ENCODE measurements around the gene PCK2. TPM values are rescaled to one million over a fixed set of nuclear protein-coding genes. Genes with fewer than 3 reads are reported as not detected.

The PCK2 gene
- total and polyA plus RNA-seq, 4 experiments from 2014 or later, result 11.0 to 21.4 (median 16.9) TPM

GRCh38 chr14:24082411-24083080, 11.6 kb upstream of the PCK2 start:
- H3K27me3 Mint-ChIP-seq, result no peaks in the 10 kb centered on the region
- H3K4me1 Mint-ChIP-seq, result peaks cover 10 to 27% (median 16%) of the 10 kb centered on the region in 4 donors
- intact Hi-C loops (cut with micrococcal nuclease), result loop anchor here (10.0 kb wide), 1 partner anchor 98 kb away; the partner anchor contains the start of gene DHRS4L2
- Histone ChIP-seq H3K9me3 (ENCODE audit: control insufficient read depth in 1 of 2, low read length in 2 of 2) (no peaks in the 10 kb centered on the region), H3K27ac (ENCODE audit: low read depth, low read length) (no peak overlapping the region), H3K4me3 (ENCODE audit: low read length in 2 of 2) (no peak overlapping the region), H3K27me3 (ENCODE audit: insufficient read depth, low read length) (no peaks in the 10 kb centered on the region), H3K4me1 (ENCODE audit: insufficient read depth, low read length) (peaks cover 14% of the 10 kb centered on the region), H3K36me3 (ENCODE audit: insufficient read depth, low read length) (no peaks in the 10 kb centered on the region)
- ChIA-PET CTCF (ENCODE audit: partially characterized antibody) (interaction anchor here (1.6 to 12.1 kb wide), 5 partner anchors 11 to 160 kb away, joined by 4 to 168 read pairs (median 85); partner anchors contain the start of genes IRF9, PCK2 and TINF2), POLR2A (ENCODE audit: partially characterized antibody) (interaction anchor here (0.7 to 6.1 kb wide), 12 partner anchors 8 to 131 kb away, joined by 3 to 81 read pairs (median 15); partner anchors contain the start of genes CHMP4A, DCAF11, EMC9 and IRF9)
- peaks cover 0 to 4% (median 0%) of the 10 kb centered on the region in 8 donors for H3K9me3 Mint-ChIP-seq
- peak overlapping the region; percentile 80 to 87 (median 86) for H3K4me3 Mint-ChIP-seq
- DNase-seq, result no peak
- H3K36me3 Mint-ChIP-seq, result no peaks in the 10 kb centered on the region
- peak overlapping the region in 6 of 7 donors; percentile 49 to 88 (median 66) for H3K27ac Mint-ChIP-seq

- H3K27ac ChIP-seq (ENCODE audit: low read depth, low read length), result no peak overlapping the region
- H3K9me3 Mint-ChIP-seq, result peaks cover 0 to 4% (median 0%) of the 10 kb centered on the region in 8 donors
- no peaks in the 10 kb centered on the region for H3K27me3 ChIP-seq (ENCODE audit: insufficient read depth, low read length)
- H3K9me3 ChIP-seq (ENCODE audit: control insufficient read depth in 1 of 2, low read length in 2 of 2), result no peaks in the 10 kb centered on the region
- no peaks in the 10 kb centered on the region for H3K27me3 Mint-ChIP-seq
- POLR2A ChIA-PET (ENCODE audit: partially characterized antibody), result interaction anchor here (0.9 to 6.1 kb wide), 3 partner anchors 11 to 57 kb away, joined by 3 to 81 read pairs (median 16); partner anchors contain the start of genes DCAF11, EMC9 and PCK2
- H3K4me3 Mint-ChIP-seq, result peak overlapping the region in 1 of 8 donors; percentile 18
- CTCF ChIA-PET (ENCODE audit: partially characterized antibody), result interaction anchor here (8.2 to 12.1 kb wide), 3 partner anchors 10 to 26 kb away, joined by 85 to 168 read pairs (median 95); partner anchors contain the start of gene PCK2
- peaks cover 14% of the 10 kb centered on the region for H3K4me1 ChIP-seq (ENCODE audit: insufficient read depth, low read length)
- peak overlapping the region in 4 of 7 donors; percentile 2 to 75 (median 31) for H3K27ac Mint-ChIP-seq
- no peaks in the 10 kb centered on the region for H3K36me3 ChIP-seq (ENCODE audit: insufficient read depth, low read length)
- H3K4me3 ChIP-seq (ENCODE audit: low read length in 2 of 2), result no peak overlapping the region
- no peak for DNase-seq
- H3K36me3 Mint-ChIP-seq, result no peaks in the 10 kb centered on the region
- peaks cover 10 to 27% (median 16%) of the 10 kb centered on the region in 4 donors for H3K4me1 Mint-ChIP-seq
- intact Hi-C loops (cut with micrococcal nuclease), result loop anchor here (10.0 kb wide), 1 partner anchor 99 kb away; the partner anchor contains the start of gene DHRS4L2
Observed at GRCh38 chr14:24083462-24083861, 10.6 kb upstream of the PCK2 start.

DNA sequence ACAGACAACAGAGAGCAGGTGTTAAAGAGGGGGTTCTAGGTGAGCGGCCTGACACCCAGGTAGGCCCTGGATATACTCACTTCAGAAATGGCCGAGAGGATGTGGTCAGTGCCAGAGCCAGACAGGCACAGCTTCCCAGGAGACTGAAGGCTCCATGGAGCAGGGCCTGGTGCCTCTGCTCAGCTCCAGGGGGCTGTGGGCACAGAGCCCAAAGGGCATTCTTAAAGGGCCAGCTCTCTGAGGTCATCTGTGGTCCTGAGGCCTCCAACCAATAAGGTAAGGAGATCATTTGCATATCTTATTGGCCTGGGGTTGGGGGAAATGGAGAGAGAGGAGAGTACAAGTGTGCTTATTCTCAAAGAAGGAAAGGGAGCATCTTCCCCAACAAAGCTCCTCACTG, 9.7 kb upstream of the PCK2 start:
- Mint-ChIP-seq H3K27me3 (no peaks in the 10 kb centered on the region), H3K27ac (no peak overlapping the region), H3K36me3 (no peaks in the 10 kb centered on the region), H3K4me3 (no peak overlapping the region), H3K4me1 (peaks cover 10 to 22% (median 14%) of the 10 kb centered on the region in 4 donors), H3K9me3 (peaks cover 0 to 4% (median 0%) of the 10 kb centered on the region in 8 donors)
- ChIA-PET POLR2A (ENCODE audit: partially characterized antibody) (interaction anchor here (0.9 to 6.1 kb wide), 2 partner anchors 10 to 32 kb away, joined by 3 to 81 read pairs; partner anchors contain the start of genes CARMIL3 and PCK2), CTCF (ENCODE audit: partially characterized antibody) (interaction anchor here (8.2 to 9.5 kb wide), 2 partner anchors 25 to 26 kb away, joined by 85 to 95 read pairs; no protein-coding TSS in a partner anchor)
- Histone ChIP-seq H3K9me3 (ENCODE audit: control insufficient read depth in 1 of 2, low read length in 2 of 2) (no peaks in the 10 kb centered on the region), H3K27me3 (ENCODE audit: insufficient read depth, low read length) (no peaks in the 10 kb centered on the region), H3K4me3 (ENCODE audit: low read length in 2 of 2) (no peak overlapping the region), H3K4me1 (ENCODE audit: insufficient read depth, low read length) (peaks cover 14% of the 10 kb centered on the region), H3K36me3 (ENCODE audit: insufficient read depth, low read length) (no peaks in the 10 kb centered on the region), H3K27ac (ENCODE audit: low read depth, low read length) (no peak overlapping the region)
- intact Hi-C loops (cut with micrococcal nuclease), result loop anchor here (10.0 kb wide), 1 partner anchor 100 kb away; the partner anchor contains the start of gene DHRS4L2
- no peak for DNase-seq

DNA sequence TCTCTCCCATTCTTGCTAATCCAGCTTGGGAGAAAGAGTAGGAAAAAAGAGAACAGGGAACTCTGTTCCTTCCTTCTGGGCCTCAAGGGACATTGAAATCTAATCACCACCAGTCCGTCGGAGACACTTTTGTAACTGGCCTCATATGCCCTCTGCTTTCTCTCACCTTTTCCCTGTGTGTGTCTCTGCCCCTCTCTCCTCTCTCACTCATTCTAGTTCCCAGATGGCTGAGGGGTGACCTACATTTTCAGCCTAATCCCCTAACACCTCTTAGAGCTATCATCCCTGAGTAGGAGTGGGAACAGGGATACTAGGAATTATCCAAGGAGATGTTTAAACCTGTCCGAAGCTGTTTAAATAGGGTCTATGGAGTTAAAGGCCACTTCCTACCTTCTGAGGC, 8.9 kb upstream of the PCK2 start:
- Histone ChIP-seq H3K27me3 (ENCODE audit: insufficient read depth, low read length) (no peaks in the 10 kb centered on the region), H3K9me3 (ENCODE audit: control insufficient read depth in 1 of 2, low read length in 2 of 2) (no peaks in the 10 kb centered on the region), H3K4me3 (ENCODE audit: low read length in 2 of 2) (no peak overlapping the region), H3K4me1 (ENCODE audit: insufficient read depth, low read length) (peaks cover 13% of the 10 kb centered on the region), H3K36me3 (ENCODE audit: insufficient read depth, low read length) (no peaks in the 10 kb centered on the region), H3K27ac (ENCODE audit: low read depth, low read length) (no peak overlapping the region)
- H3K27me3 Mint-ChIP-seq, result no peaks in the 10 kb centered on the region
- H3K36me3 Mint-ChIP-seq, result no peaks in the 10 kb centered on the region
- intact Hi-C loops (cut with micrococcal nuclease), result loop anchor here (10.0 kb wide), 1 partner anchor 100 kb away; the partner anchor contains the start of gene DHRS4L2
- DNase-seq, result no peak
- peaks cover 10 to 20% (median 15%) of the 10 kb centered on the region in 4 donors for H3K4me1 Mint-ChIP-seq
- H3K4me3 Mint-ChIP-seq, result no peak overlapping the region
- ChIA-PET CTCF (ENCODE audit: partially characterized antibody) (interaction anchor here (1.4 to 9.5 kb wide), 3 partner anchors 21 to 26 kb away, joined by 4 to 95 read pairs (median 85); no protein-coding TSS in a partner anchor), POLR2A (ENCODE audit: partially characterized antibody) (interaction anchor here (0.6 to 6.1 kb wide), 4 partner anchors 9 to 60 kb away, joined by 3 to 81 read pairs (median 4); partner anchors contain the start of genes CARMIL3 and PCK2)
- peaks cover 0 to 4% (median 0%) of the 10 kb centered on the region in 8 donors for H3K9me3 Mint-ChIP-seq
- peak overlapping the region in 2 of 7 donors; percentile 3 to 57 for H3K27ac Mint-ChIP-seq

DNA sequence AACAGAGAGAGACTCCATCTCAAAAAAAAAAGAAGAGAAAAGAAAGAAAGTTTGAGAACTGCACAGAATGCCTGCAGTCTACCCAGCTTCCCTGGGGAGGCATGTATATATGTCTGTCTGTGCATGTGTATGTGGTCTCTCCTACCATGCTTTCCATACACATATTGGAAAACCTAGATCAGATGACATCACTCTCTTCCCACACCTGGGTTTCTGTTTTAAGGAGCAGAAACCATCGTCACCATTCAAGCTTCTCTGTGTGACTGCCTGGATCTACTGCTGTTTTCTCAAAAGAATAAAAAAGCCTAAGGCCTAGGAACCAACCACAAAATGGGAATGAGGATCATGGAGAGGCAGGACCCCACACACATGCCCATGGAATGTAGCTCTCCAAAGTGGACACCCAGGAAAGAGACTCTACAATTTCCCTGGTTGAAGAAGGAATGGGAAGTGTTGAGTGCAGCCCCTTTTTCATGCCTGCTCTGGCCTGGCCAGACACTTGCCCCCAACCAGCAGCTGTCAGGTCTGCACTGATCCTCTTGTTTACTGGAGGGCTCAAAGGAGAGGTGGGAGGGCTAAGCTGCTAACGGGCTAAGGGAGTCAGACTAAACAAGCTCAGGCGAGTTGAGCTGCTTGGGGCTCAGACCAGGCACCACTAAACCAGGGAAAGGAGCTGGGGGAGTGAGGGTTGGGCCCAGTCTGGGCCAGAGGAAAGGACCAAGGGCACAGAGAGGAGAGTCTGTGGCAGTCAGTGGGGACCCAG, 7.7 kb upstream of the PCK2 start:
- H3K36me3 Mint-ChIP-seq, result no peaks in the 10 kb centered on the region
- no peaks in the 10 kb centered on the region for H3K27me3 ChIP-seq (ENCODE audit: insufficient read depth, low read length)
- no peaks in the 10 kb centered on the region for H3K9me3 ChIP-seq (ENCODE audit: control insufficient read depth in 1 of 2, low read length in 2 of 2)
- POLR2A ChIA-PET (ENCODE audit: partially characterized antibody), result interaction anchor here (1.5 kb wide), 1 partner anchor 28 kb away, joined by 4 read pairs; no protein-coding TSS in a partner anchor
- CTCF ChIA-PET (ENCODE audit: partially characterized antibody), result interaction anchor here (1.0 to 9.5 kb wide), 4 partner anchors 17 to 27 kb away, joined by 3 to 95 read pairs (median 44); no protein-coding TSS in a partner anchor
- no peaks in the 10 kb centered on the region for H3K27me3 Mint-ChIP-seq
- DNase-seq, result no peak
- peaks cover 6 to 16% (median 14%) of the 10 kb centered on the region in 4 donors for H3K4me1 Mint-ChIP-seq
- no peak overlapping the region for H3K27ac ChIP-seq (ENCODE audit: low read depth, low read length)
- no peaks in the 10 kb centered on the region for H3K36me3 ChIP-seq (ENCODE audit: insufficient read depth, low read length)
- peak overlapping the region in 2 of 7 donors; percentile 22 to 49 for H3K27ac Mint-ChIP-seq
- peaks cover 0 to 4% (median 0%) of the 10 kb centered on the region in 8 donors for H3K9me3 Mint-ChIP-seq
- intact Hi-C loops (cut with micrococcal nuclease), result loop anchor here (10.0 kb wide), 1 partner anchor 102 kb away; the partner anchor contains the start of gene DHRS4L2
- H3K4me3 Mint-ChIP-seq, result no peak overlapping the region
- H3K4me1 ChIP-seq (ENCODE audit: insufficient read depth, low read length), result peaks cover 8% of the 10 kb centered on the region
- no peak overlapping the region for H3K4me3 ChIP-seq (ENCODE audit: low read length in 2 of 2)

- Mint-ChIP-seq H3K4me1 (peaks cover 3 to 13% (median 10%) of the 10 kb centered on the region in 4 donors), H3K27ac (peak overlapping the region in 2 of 7 donors; percentile 15 to 26), H3K9me3 (peaks cover 0 to 4% (median 0%) of the 10 kb centered on the region in 8 donors), H3K4me3 (no peak overlapping the region), H3K27me3 (no peaks in the 10 kb centered on the region), H3K36me3 (no peaks in the 10 kb centered on the region)
- H3K4me3 ChIP-seq (ENCODE audit: low read length in 2 of 2), result no peak overlapping the region
- peaks cover 4% of the 10 kb centered on the region for H3K4me1 ChIP-seq (ENCODE audit: insufficient read depth, low read length)
- intact Hi-C loops (cut with micrococcal nuclease), result loop anchor here (10.0 kb wide), 1 partner anchor 102 kb away; the partner anchor contains the start of gene DHRS4L2
- H3K27ac ChIP-seq (ENCODE audit: low read depth, low read length), result no peak overlapping the region
- no peaks in the 10 kb centered on the region for H3K27me3 ChIP-seq (ENCODE audit: insufficient read depth, low read length)
- CTCF ChIA-PET (ENCODE audit: partially characterized antibody), result interaction anchor here (1.0 to 9.5 kb wide), 3 partner anchors 17 to 28 kb away, joined by 3 to 95 read pairs (median 85); no protein-coding TSS in a partner anchor
- POLR2A ChIA-PET (ENCODE audit: partially characterized antibody), result no interaction called here
- no peaks in the 10 kb centered on the region for H3K9me3 ChIP-seq (ENCODE audit: control insufficient read depth in 1 of 2, low read length in 2 of 2)
- no peaks in the 10 kb centered on the region for H3K36me3 ChIP-seq (ENCODE audit: insufficient read depth, low read length)
- DNase-seq, result no peak
Observed at GRCh38 chr14:24087004-24087403, 7.1 kb upstream of the PCK2 start.

All from CD4-positive, alpha-beta memory T cell (primary cell).